ENCODE measurements around the gene OTUB2.
A peak's percentile ranks its signal among the peaks of the same experiment; 100 is the strongest.

The OTUB2 gene

DNA sequence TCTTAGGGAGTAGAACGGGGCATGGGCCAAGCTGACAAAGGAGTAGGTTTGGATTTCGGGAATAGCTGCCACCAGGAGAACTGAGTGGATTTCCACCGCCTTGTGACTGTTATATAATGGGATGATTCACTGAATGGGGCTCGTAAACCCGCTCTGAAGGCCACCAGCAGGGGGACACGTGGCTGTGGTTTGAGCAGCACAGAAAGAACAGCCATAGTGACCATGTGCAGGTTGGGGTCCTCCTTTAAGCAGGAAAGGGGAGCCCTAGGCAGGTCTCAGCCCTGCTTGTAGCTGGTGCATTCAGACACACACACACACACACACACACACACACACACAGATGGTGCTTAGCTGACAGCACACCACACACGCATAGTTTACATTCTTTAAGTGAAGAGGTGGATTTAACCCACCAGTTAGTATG, 41.1 kb upstream of the OTUB2 start:
- H3K4me1 ChIP-seq (ENCODE audit: control insufficient read depth, insufficient read depth, low read length, unreplicated experiment) = peaks cover 15% of the 10 kb centered on the region
- H3K79me2 ChIP-seq (ENCODE audit: control insufficient read depth, insufficient read depth, low read length, unreplicated experiment) = no peaks in the 10 kb centered on the region
- no peak overlapping the region for H3K27ac ChIP-seq (ENCODE audit: low read depth, low read length)
- no peak overlapping the region for H2AFZ ChIP-seq (ENCODE audit: low read length, unreplicated experiment)
- no peaks in the 10 kb centered on the region for H3K36me3 ChIP-seq (ENCODE audit: insufficient read depth, low read length)
- no peaks in the 10 kb centered on the region for H3K27me3 ChIP-seq (ENCODE audit: insufficient read depth, low read length)
- no peak overlapping the region for H3K4me3 ChIP-seq (ENCODE audit: low read depth, low read length)

DNA sequence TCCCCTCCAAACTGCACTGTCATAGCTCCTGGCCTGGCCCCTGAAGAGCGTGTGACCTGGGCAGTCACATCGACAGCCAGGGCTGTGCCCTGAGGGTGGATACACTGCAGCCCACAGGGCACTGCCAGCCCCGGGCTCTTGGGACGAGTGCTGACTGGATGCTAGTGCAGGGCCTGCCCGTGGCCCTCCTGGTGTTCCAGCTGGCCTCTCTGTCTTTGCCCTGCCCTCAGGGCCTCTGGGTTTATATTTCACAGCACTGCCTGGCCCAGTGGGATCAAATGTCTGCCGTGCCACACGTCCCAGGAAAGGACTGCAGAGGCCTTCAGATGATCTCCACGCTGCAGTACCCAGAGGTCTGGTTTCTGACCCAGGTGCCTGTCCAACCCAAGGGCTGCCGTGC, 39.2 kb upstream of the OTUB2 start:
- H3K27ac ChIP-seq (ENCODE audit: low read depth, low read length) = no peak overlapping the region
- no peak overlapping the region for H2AFZ ChIP-seq (ENCODE audit: low read length, unreplicated experiment)
- no peaks in the 10 kb centered on the region for H3K36me3 ChIP-seq (ENCODE audit: insufficient read depth, low read length)
- no peaks in the 10 kb centered on the region for H3K79me2 ChIP-seq (ENCODE audit: control insufficient read depth, insufficient read depth, low read length, unreplicated experiment)
- no peaks in the 10 kb centered on the region for H3K27me3 ChIP-seq (ENCODE audit: insufficient read depth, low read length)
- H3K4me3 ChIP-seq (ENCODE audit: low read depth, low read length) = no peak overlapping the region
- peaks cover 6% of the 10 kb centered on the region for H3K4me1 ChIP-seq (ENCODE audit: control insufficient read depth, insufficient read depth, low read length, unreplicated experiment)

DNA sequence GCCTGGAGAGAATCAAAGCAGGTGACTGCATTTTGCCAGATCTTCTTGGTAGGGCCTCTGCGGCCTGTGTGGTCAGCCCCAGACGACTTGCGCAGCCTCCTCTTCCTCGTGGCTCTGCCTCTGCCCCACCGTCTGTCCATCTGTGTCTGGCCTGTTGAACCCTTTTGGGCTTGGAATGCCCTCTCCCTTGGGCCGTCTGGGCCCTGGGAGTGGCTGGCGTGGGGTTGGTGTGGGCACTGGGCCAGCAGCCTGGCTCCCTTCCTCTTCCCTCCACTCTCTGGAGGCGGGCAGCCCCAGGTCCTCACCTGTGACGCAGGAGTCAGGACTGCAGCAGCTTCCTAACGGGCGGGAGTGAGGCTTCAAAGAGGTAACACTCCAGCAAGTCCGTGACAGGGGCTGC, 38.8 kb upstream of the OTUB2 start:
- H2AFZ ChIP-seq (ENCODE audit: low read length, unreplicated experiment) = no peak overlapping the region
- no peaks in the 10 kb centered on the region for H3K27me3 ChIP-seq (ENCODE audit: insufficient read depth, low read length)
- no peak overlapping the region for H3K4me3 ChIP-seq (ENCODE audit: low read depth, low read length)
- H3K79me2 ChIP-seq (ENCODE audit: control insufficient read depth, insufficient read depth, low read length, unreplicated experiment) = no peaks in the 10 kb centered on the region
- no peak overlapping the region for H3K27ac ChIP-seq (ENCODE audit: low read depth, low read length)
- peaks cover 6% of the 10 kb centered on the region for H3K4me1 ChIP-seq (ENCODE audit: control insufficient read depth, insufficient read depth, low read length, unreplicated experiment)
- H3K36me3 ChIP-seq (ENCODE audit: insufficient read depth, low read length) = no peaks in the 10 kb centered on the region

DNA sequence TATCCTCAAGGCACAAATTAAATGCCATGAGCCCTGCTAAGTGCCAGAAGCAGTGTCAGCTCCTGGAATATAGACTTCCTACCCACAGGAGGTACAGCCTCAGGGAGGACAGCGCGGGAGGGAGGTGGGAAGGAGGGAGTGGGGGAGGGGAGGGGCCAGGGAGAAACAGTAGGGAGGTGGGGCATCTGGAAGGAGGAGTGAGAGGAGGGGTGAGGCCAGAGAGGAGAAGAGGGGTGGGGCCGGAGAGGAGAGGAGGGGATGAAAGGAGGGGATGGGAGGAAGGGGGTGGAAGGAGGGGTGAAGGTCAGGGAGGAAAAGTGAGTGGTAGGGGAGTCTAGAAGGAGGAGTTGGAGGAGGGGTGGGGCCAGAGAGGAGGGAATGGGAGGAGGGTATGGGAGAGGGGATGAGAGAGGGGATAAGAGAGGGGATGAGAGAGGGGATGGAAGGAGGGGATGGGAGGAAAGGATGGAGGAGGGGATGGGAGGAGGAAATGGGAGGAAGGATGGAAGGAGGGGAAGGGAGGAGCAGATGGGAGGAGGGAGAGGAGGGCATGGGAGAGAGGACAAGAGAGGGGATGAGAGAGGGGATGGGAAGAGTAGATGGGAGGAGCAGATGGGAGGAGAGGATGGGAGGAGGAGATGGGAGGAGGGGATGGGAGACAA, 38.2 kb upstream of the OTUB2 start:
- H3K36me3 ChIP-seq (ENCODE audit: insufficient read depth, low read length) = no peaks in the 10 kb centered on the region
- H3K4me3 ChIP-seq (ENCODE audit: low read depth, low read length) = no peak overlapping the region
- no peaks in the 10 kb centered on the region for H3K79me2 ChIP-seq (ENCODE audit: control insufficient read depth, insufficient read depth, low read length, unreplicated experiment)
- H3K27me3 ChIP-seq (ENCODE audit: insufficient read depth, low read length) = no peaks in the 10 kb centered on the region
- no peak overlapping the region for H2AFZ ChIP-seq (ENCODE audit: low read length, unreplicated experiment)
- H3K27ac ChIP-seq (ENCODE audit: low read depth, low read length) = no peak overlapping the region
- H3K4me1 ChIP-seq (ENCODE audit: control insufficient read depth, insufficient read depth, low read length, unreplicated experiment) = peaks cover 6% of the 10 kb centered on the region

DNA sequence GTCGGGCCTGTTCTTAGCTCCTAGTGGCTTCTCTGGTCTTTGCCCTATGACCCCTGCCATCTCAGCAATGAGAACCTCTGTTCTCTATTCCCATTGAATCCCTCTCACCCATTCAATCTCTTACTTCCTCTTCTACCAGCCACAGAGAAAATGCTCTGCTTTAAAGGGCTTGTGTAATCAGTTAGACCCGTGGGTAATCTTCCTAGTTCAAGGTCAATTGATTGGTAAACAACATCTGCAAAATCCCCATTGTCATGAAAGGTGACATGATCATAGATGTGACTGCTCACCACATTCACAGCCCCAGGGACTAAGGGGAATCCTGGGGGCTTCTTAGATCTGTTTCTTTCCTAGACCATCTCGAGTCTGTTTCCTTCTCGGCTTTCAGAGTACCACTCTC, 36.2 kb upstream of the OTUB2 start:
- H3K4me1 ChIP-seq (ENCODE audit: control insufficient read depth, insufficient read depth, low read length, unreplicated experiment) = peaks cover 8% of the 10 kb centered on the region
- H3K27me3 ChIP-seq (ENCODE audit: insufficient read depth, low read length) = no peaks in the 10 kb centered on the region
- no peak overlapping the region for H3K27ac ChIP-seq (ENCODE audit: low read depth, low read length)
- H3K4me3 ChIP-seq (ENCODE audit: low read depth, low read length) = no peak overlapping the region
- H3K79me2 ChIP-seq (ENCODE audit: control insufficient read depth, insufficient read depth, low read length, unreplicated experiment) = no peaks in the 10 kb centered on the region
- no peak overlapping the region for H2AFZ ChIP-seq (ENCODE audit: low read length, unreplicated experiment)
- H3K36me3 ChIP-seq (ENCODE audit: insufficient read depth, low read length) = no peaks in the 10 kb centered on the region

DNA sequence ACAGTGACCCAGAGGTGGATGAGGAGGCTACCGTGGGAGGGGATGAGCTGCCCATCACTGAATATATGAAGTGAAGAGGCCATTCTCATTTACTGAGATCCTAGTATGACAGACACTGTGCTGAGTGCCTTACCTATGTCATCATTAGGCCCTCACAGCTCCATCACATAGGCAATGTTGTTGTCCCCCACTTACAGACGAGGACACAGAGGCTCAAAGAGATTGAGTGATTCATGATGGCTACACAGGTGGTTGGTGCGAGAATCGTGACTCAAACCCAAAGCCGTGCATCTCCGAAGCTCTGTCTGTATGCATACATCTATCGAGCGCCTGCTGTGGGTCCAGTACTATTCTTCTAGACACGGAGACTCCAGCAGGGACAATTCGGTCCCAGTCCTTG, 34.9 kb upstream of the OTUB2 start:
- H3K4me1 ChIP-seq (ENCODE audit: control insufficient read depth, insufficient read depth, low read length, unreplicated experiment) = peaks cover 19% of the 10 kb centered on the region
- H2AFZ ChIP-seq (ENCODE audit: low read length, unreplicated experiment) = no peak overlapping the region
- no peak overlapping the region for H3K4me3 ChIP-seq (ENCODE audit: low read depth, low read length)
- no peak overlapping the region for H3K27ac ChIP-seq (ENCODE audit: low read depth, low read length)
- no peaks in the 10 kb centered on the region for H3K79me2 ChIP-seq (ENCODE audit: control insufficient read depth, insufficient read depth, low read length, unreplicated experiment)
- H3K36me3 ChIP-seq (ENCODE audit: insufficient read depth, low read length) = no peaks in the 10 kb centered on the region
- no peaks in the 10 kb centered on the region for H3K27me3 ChIP-seq (ENCODE audit: insufficient read depth, low read length)

DNA sequence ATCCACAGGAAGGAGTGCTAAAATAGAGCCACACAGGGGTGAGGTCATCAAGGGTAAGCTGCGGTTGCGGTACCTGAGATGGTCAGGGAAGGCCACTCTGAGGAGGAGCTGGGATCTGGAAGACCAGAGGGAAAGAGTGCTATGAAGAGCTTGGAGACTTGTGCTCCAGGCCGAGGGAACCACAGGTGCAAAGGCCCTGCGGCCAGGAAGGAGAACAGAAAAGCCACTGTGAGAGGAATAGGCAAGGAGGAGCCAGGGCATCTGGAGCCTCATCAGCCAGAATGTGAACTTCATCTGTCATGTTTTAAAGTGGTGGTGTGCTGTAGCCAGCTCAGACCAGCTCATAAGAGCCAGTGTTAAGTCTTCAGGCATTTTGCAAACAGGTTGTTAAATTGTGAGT, 34.5 kb upstream of the OTUB2 start:
- H2AFZ ChIP-seq (ENCODE audit: low read length, unreplicated experiment) = no peak overlapping the region
- no peak overlapping the region for H3K4me3 ChIP-seq (ENCODE audit: low read depth, low read length)
- no peaks in the 10 kb centered on the region for H3K27me3 ChIP-seq (ENCODE audit: insufficient read depth, low read length)
- H3K27ac ChIP-seq (ENCODE audit: low read depth, low read length) = no peak overlapping the region
- peaks cover 19% of the 10 kb centered on the region for H3K4me1 ChIP-seq (ENCODE audit: control insufficient read depth, insufficient read depth, low read length, unreplicated experiment)
- no peaks in the 10 kb centered on the region for H3K79me2 ChIP-seq (ENCODE audit: control insufficient read depth, insufficient read depth, low read length, unreplicated experiment)
- H3K36me3 ChIP-seq (ENCODE audit: insufficient read depth, low read length) = no peaks in the 10 kb centered on the region

DNA sequence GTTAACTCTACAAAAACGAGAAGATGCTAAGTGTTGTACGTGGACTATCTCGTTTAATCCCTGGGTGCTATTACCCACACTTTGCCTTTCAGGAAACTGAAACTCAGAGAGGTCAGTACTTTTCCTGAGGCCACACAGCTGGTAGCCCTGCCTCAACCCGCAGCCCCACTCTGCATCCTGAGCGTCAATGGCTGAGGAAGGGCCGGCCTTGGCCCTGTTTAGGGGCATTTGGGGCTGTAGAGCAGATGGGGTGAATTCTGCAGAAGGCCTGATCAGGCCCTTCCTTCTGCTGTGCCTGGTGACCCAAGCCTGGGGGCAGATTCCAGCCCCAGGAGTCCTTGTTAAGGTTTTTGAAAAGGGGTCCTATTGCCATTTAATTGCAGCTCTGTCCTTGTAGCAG, 32.8 kb upstream of the OTUB2 start:
- Histone ChIP-seq H3K36me3 (ENCODE audit: insufficient read depth, low read length) (no peaks in the 10 kb centered on the region), H2AFZ (ENCODE audit: low read length, unreplicated experiment) (no peak overlapping the region), H3K4me3 (ENCODE audit: low read depth, low read length) (no peak overlapping the region), H3K4me1 (ENCODE audit: control insufficient read depth, insufficient read depth, low read length, unreplicated experiment) (peaks cover 19% of the 10 kb centered on the region), H3K27me3 (ENCODE audit: insufficient read depth, low read length) (no peaks in the 10 kb centered on the region), H3K79me2 (ENCODE audit: control insufficient read depth, insufficient read depth, low read length, unreplicated experiment) (no peaks in the 10 kb centered on the region), H3K27ac (ENCODE audit: low read depth, low read length) (no peak overlapping the region)

DNA sequence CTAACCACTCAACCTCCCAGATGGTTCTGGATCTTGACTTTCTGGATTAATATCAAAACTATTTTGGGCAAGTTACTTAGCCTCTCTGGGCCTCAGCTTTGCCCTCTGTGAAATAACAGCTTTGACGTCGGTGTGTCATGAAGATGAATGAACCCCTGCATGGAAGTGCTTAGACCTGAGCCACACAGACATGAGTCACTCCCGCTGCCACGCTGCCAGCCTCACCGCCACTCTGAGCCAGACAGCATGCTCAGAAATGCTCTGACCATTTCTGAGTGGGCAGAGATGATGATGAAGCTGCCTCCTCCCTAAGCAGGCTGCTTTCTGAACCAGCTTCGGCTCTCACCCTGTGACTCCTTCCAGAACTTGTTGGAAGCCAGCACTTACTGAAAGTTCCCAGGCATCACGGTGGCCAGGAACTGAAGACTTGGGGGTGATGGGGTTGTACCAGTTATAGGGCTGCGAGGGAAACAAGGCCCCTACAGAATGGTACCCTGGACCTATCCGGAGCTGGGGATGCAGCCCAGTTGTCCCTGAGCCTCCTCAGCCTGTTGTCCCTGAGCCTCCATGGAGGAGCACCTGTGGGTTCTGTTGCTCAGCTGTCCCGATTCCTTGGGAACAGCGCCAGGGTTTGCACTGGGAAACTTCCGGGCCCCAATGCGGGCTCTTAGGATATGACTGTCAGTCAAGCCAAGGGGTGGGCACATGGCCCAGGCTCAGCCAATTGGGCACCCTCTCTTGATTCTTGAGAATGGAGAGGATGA, 31.0 kb upstream of the OTUB2 start:
- no peaks in the 10 kb centered on the region for H3K79me2 ChIP-seq (ENCODE audit: control insufficient read depth, insufficient read depth, low read length, unreplicated experiment)
- H2AFZ ChIP-seq (ENCODE audit: low read length, unreplicated experiment) = peak overlapping the region; percentile 39
- peak overlapping the region; percentile 63; the same call in 1 of the 2 replicates for H3K27ac ChIP-seq (ENCODE audit: low read depth, low read length)

DNA sequence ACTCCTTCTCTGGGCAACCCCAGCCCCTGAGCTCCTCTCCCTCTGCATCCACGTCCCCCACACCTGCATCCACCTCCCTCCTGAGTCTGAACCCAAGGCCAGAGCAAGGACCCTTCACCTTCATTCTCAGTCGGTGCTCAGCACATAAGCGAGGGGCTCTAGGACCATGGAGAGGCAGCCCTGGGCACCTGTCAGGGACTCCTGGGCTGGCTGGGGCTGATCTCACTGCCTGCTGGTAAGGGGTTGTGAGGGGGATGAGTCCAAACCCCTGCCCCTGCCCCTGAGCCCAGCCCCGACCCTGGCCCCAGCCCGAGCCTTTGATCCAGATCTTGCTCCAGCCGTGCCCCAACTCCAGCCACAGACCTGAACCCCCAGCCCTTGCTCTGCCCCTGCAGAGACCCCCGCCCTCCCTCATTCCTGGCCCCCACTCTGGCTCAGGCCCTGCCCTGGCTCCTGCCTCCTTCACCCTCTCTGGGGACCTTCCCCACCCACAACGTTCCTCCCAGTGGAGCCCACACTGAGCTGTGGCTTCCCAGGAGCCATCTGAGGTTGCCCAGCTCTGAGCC, 29.9 kb upstream of the OTUB2 start:
- peaks cover 1% of the 10 kb centered on the region; the same call in 1 of the 2 replicates for H3K27me3 ChIP-seq (ENCODE audit: insufficient read depth, low read length)
- H3K79me2 ChIP-seq (ENCODE audit: control insufficient read depth, insufficient read depth, low read length, unreplicated experiment) = no peaks in the 10 kb centered on the region
- no peaks in the 10 kb centered on the region for H3K36me3 ChIP-seq (ENCODE audit: insufficient read depth, low read length)
- no peak overlapping the region for H2AFZ ChIP-seq (ENCODE audit: low read length, unreplicated experiment)
- no peak overlapping the region for H3K27ac ChIP-seq (ENCODE audit: low read depth, low read length)
- no peak overlapping the region for H3K4me3 ChIP-seq (ENCODE audit: low read depth, low read length)
- peaks cover 19% of the 10 kb centered on the region for H3K4me1 ChIP-seq (ENCODE audit: control insufficient read depth, insufficient read depth, low read length, unreplicated experiment)

More for the DNA sequence above, 31.0 kb upstream of the OTUB2 start:
- H3K4me1 ChIP-seq (ENCODE audit: control insufficient read depth, insufficient read depth, low read length, unreplicated experiment) = peaks cover 19% of the 10 kb centered on the region
- H3K36me3 ChIP-seq (ENCODE audit: insufficient read depth, low read length) = no peaks in the 10 kb centered on the region
- no peaks in the 10 kb centered on the region for H3K27me3 ChIP-seq (ENCODE audit: insufficient read depth, low read length)
- H3K4me3 ChIP-seq (ENCODE audit: low read depth, low read length) = no peak overlapping the region

DNA sequence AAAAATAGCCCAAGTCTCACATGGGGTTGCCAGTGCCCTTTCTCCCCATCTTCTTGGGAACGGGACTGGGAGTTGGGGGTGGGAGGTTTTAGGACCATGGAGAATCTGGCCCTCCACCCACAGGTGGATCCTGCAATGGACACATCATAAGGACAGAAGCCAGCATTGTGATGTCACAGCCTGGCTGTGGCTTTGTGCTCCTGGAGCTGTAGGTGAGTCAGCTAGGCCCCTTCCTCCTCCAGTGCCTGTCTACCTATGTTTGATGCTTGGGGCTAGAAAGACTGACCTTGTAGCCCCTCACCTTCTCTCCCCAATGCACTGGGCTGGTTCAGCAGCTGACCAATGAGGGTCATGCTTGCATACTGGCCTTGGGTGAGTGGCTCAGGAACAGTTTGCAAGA, 29.1 kb upstream of the OTUB2 start, which contains the start of gene CCDC197:
Gene CCDC197, plus strand, starts transcription at position 220 of the 400 bp plus-strand sequence. CDS start 831 bp downstream, outside the sequence.
- Histone ChIP-seq H3K4me1 (ENCODE audit: control insufficient read depth, insufficient read depth, low read length, unreplicated experiment) (peaks cover 19% of the 10 kb centered on the region), H3K27me3 (ENCODE audit: insufficient read depth, low read length) (peaks cover 5% of the 10 kb centered on the region; the same call in 1 of the 2 replicates), H2AFZ (ENCODE audit: low read length, unreplicated experiment) (no peak within 1 kb of the TSS), H3K36me3 (ENCODE audit: insufficient read depth, low read length) (no peaks in the 10 kb centered on the region), H3K4me3 (ENCODE audit: low read depth, low read length) (no peak within 1 kb of the TSS), H3K27ac (ENCODE audit: low read depth, low read length) (no peak within 1 kb of the TSS), H3K79me2 (ENCODE audit: control insufficient read depth, insufficient read depth, low read length, unreplicated experiment) (no peaks in the 10 kb centered on the region)
